GM12891 (cell line): ENCODE results near the gene CRTC1.

Source experiments
- POLR2A ChIP-seq: IDR thresholded peaks from 2 replicates; pipeline ENCODE4 v1.6.1; 2011; ENCODE audit warnings: low read depth, low read length, control low read depth
- POLR2AphosphoS5 ChIP-seq: IDR thresholded peaks from 2 replicates; pipeline ENCODE4 v1.6.1; 2011; ENCODE audit warnings: low read depth, low read length, control low read depth
- SPI1 ChIP-seq: IDR thresholded peaks from 2 replicates; pipeline ENCODE4 v1.6.1; 2011; ENCODE audit warnings: low read depth, low read length, control low read depth

DNA sequence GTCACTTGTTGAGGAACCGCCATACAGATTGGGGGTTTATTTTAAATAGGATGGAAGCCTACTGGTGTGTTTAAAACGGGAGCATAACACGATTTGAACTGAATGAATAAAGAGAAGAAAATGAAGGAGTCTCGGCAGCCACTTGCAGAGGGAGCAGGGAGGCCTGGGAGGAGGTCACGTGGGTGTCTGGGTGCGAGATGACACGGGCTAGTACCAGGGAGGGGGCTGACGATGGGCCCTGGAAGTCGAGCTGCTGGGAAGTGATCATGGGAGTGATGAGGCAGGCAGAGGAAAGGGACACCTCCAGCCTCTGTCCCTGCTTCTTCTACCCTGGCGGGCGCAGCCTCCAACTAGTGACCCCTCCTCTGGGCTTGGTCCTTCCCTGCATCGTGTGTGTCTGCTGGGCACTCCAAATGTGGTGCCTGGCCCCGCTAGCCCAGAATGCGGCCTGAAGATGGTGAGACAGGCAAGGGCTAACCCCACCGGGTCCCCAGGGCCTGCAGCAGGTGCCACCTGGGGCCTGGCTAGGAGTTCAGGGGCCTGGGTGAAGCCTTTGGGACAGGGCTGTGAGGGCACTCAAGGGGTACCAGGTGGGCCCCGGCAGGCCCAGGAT lies 35.5 kb downstream of the CRTC1 start:
- no peak for TF ChIP-seq SPI1
- TF ChIP-seq POLR2AphosphoS5 = no peak
- TF ChIP-seq POLR2A = no peak
